GM18511 (cell line): Measurements from ENCODE around the gene TRIM2.
"Not testable (repeated sequence)": the region's sequence is repeated elsewhere in the genome, so short reads cannot be mapped to it uniquely, and the experiment has no call there.

Experiments
- ATAC-seq: cut with Tn5 transposase; IDR thresholded peaks from one replicate; pipeline ENCODE4 v1.9.1; 2021; ENCODE audit warnings: mild to moderate bottlenecking, moderate library complexity; ENCODE audit not compliant: unreplicated experiment

TRIM2 gene

GRCh38 chr4:153204247-153204671 lies at the start of gene TRIM2:
Gene TRIM2 (plus strand): TSS chr4:153204443. CDS start chr4:153204531, 88 bp downstream.
- no peak for ATAC-seq

- ATAC-seq, result no peak
Measured at GRCh38 chr4:153155686-153156085, 48.6 kb upstream of the TRIM2 start.

- no peak for ATAC-seq
Measured at GRCh38 chr4:153156263-153156662, 48.0 kb upstream of the TRIM2 start.

- no peak for ATAC-seq
Measured at GRCh38 chr4:153156721-153157120, 47.5 kb upstream of the TRIM2 start.

- peak; percentile 49 for ATAC-seq
Measured at GRCh38 chr4:153159016-153159415, 45.2 kb upstream of the TRIM2 start.

GRCh38 chr4:153159728-153160221 lies 44.5 kb upstream of the TRIM2 start:
- no peak for ATAC-seq

- ATAC-seq, result no peak
Measured at GRCh38 chr4:153160821-153161220, 43.4 kb upstream of the TRIM2 start.

GRCh38 chr4:153161226-153161963 lies 42.8 kb upstream of the TRIM2 start:
- ATAC-seq, result no peak

- not testable (repeated sequence) for ATAC-seq
Measured at GRCh38 chr4:153165236-153165635, 39.0 kb upstream of the TRIM2 start.

- no peak for ATAC-seq
Measured at GRCh38 chr4:153166716-153167501, 37.3 kb upstream of the TRIM2 start.

- no peak for ATAC-seq
Measured at GRCh38 chr4:153169776-153170175, 34.5 kb upstream of the TRIM2 start.

GRCh38 chr4:153170407-153170806 lies 33.8 kb upstream of the TRIM2 start:
- no peak for ATAC-seq

- no peak for ATAC-seq
Measured at GRCh38 chr4:153174821-153175567, 29.2 kb upstream of the TRIM2 start.

- ATAC-seq, result no peak
Measured at GRCh38 chr4:153176938-153177337, 27.3 kb upstream of the TRIM2 start.

- ATAC-seq, result no peak
Measured at GRCh38 chr4:153177841-153178240, 26.4 kb upstream of the TRIM2 start.

GRCh38 chr4:153179100-153179499 lies 25.1 kb upstream of the TRIM2 start:
- no peak for ATAC-seq

- no peak for ATAC-seq
Measured at GRCh38 chr4:153181293-153181692, 22.9 kb upstream of the TRIM2 start.

GRCh38 chr4:153181700-153182099 lies 22.5 kb upstream of the TRIM2 start:
- ATAC-seq, result no peak

GRCh38 chr4:153183146-153183545 lies 21.1 kb upstream of the TRIM2 start:
- ATAC-seq, result no peak

- ATAC-seq, result no peak
Measured at GRCh38 chr4:153185331-153185852, 18.9 kb upstream of the TRIM2 start.
